Measurements from ENCODE around the gene NAGLU.

The NAGLU gene

DNA sequence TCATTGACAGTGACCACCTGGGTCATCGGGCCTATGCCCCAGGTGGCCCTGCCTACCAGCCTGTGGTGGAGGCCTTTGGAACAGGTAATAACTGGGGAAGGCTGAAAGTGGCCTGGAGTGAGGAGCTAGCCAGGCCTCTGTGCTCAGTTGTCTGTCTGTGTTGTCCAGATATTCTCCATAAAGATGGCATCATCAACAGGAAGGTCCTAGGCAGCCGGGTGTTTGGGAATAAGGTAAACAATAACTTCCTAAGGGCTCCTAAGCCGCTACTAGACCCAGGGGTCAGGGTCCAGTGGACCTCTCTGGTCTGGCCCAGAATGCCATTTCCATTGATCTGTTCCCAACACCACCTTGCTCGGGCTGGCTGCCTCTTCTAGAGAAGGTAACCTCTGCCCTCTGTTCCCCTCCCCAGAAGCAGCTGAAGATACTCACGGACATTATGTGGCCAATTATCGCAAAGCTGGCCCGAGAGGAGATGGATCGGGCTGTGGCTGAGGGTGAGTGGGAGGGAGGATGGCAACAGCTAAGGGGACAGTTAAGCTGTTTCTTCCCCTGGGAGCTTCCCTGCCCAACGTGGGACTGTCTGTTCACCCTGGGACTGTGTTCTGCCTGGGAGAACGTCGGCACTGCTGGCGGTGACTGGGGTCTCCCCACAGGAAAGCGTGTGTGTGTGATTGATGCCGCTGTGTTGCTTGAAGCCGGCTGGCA is 28.9 kb downstream of the NAGLU start:
- DNase-seq (ENCODE audit: low spot score), result no peak

DNA sequence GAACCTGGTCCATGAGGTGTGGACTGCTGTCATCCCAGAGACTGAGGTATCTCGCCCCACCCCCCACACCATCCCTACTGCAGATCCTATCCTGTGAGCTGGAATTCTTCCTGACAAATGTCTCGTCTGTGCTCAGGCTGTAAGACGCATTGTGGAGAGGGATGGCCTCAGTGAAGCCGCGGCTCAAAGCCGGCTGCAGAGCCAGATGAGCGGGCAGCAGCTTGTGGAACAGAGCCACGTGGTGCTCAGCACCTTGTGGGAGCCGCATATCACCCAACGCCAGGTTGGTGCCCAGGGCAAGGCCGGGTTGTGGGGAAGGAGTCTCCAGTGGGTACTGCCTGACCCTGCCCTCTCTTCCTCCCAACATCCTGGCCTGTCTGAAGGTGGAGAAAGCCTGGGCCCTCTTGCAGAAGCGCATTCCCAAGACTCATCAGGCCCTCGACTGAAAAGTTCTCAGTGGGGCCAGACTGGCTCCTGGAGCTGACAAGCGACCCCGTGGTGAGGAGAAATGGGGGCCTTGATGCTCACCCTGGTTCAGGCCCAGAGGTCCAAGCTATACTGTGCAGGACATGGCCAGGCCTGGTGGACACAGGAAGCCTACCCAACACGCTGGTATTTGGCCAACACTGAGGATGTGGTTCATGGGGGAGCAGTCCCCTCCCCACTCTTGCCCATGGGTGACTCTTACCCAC is 29.6 kb downstream of the NAGLU start:
- DNase-seq (ENCODE audit: low spot score), result no peak

DNA sequence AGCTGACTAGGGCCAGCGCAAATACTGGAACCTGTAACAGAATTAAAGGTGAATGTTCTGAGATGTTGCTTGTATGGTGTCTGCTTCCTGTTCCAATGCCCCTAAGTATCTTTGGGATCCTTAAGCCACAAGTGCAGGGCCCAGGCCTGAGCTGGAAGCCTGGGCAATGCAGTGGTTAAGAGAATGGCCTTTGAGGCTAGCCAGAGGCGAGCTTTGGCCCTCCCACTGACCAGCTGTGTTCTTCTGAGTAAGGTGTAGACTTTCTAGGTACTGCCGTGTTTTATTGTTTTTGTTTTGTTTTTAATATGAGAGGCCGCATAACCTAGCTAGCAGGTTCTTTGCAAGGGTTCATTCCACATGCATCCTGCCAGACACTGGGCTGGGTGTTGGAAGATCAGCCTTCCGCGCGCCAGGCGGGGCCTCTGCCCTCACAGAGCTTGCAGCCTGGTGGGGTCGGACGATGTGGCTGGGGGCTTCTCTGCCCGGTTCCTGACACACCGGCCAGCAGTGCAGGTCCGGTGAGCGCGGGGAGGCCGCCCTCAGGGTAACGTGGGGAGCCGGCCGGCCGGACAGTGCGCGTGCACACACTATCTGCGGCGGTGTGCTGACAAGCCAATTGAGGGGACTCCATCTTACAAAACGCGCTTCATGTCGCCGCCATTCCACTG is 30.3 kb downstream of the NAGLU start:
- no peak for DNase-seq (ENCODE audit: low spot score)

DNA sequence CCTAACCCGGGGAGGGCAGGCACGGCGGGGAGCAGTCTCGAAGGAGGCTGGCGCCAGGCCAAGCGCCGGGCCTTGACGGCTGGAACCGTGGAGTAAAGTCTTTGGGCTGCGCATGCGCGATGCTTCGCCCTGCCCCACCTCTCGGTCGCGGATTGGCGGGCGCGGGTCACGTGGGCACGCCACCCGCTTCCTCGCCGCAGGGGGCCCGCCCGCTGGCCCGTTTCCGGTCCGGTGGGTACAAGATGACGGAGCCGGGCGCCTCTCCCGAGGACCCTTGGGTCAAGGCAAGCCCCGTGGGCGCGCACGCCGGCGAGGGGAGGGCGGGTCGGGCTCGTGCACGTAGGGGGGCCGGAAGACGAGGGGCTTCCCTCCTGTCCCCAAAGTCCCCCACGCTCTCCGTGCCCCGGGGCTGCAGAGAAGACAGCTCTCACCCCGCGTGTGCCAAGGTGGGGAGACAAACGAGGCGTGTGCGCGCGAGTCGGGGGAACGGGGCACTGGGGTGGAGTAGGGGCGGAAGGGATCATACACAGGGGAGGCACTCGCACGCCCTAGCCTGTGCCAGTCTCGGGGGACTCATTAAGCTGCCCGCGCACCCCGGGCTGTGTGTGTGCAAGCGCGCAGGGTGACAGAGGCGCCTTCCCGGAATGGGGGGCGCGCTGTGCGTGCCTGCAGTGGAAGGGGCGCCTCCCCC is 31.0 kb downstream of the NAGLU start, which contains the start of gene MLX:
MLX (plus strand) TSS at position 218 of the 691 bp plus-strand sequence; CDS start at position 243, 25 bp downstream.
- DNase-seq (ENCODE audit: low spot score), result peak; percentile 95

GRCh38 chr17:42568341-42569111 is 32.5 kb downstream of the NAGLU start:
- DNase-seq (ENCODE audit: low spot score), result no peak

DNA sequence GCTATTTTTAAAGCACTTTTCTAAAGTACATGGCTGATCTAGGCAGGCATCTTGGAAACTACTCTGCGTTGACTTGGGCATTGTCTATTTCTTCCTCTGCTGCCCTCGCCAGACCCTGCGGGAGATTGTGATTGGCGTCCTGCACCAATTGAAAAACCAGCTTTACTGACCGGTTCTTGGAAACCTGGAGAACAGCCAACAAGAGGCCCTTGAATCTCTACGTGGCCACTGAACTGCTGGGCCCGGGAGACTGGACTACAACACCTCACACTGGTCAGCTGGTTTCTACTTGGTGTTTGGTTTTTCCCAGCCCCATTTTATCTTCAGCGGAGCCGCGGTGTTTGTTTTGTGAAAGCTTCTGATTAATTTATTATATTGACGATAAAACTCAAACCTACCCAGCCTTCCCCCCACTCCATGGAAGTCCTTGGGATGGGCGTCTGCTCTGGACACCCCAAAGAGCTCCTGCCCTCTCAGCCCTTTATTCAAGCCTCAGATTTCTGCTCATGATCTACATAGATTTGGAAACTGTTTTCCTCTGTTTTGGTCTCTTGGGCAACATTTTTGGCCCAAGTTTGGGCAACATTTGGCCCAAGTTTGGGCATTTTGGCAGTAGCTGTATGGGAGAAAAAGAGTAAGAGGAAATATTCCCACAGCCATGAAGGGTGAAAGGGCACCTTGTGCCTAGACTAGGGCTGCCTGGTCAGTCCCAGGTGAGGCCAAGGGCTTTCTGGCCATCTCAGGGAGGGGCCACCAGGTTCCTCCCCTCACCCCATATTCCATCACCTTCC is 35.6 kb downstream of the NAGLU start:
- DNase-seq (ENCODE audit: low spot score), result no peak

- DNase-seq (ENCODE audit: low spot score), result no peak
Observed at GRCh38 chr17:42573095-42573494, 37.1 kb downstream of the NAGLU start.

DNA sequence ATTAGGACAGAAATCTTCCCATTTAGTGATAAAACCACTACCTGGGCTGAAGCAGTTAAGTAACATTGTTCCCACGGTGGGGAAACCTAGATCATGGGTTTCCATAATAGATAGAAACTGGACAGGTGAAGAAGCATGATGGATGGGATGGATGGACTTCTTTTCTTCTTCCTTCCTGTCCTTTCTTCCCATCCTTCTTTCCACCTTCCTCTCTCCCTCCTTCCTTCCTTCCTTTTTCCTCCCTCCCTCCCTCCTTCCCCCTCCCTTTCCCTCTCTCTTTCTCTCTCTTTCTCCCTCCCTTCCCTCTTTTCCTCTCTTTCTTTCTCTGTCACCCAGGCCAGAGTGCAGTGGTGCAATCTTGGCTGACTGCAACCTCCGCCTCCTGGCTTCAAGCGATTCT is 38.4 kb downstream of the NAGLU start:
- DNase-seq (ENCODE audit: low spot score), result no peak

DNA sequence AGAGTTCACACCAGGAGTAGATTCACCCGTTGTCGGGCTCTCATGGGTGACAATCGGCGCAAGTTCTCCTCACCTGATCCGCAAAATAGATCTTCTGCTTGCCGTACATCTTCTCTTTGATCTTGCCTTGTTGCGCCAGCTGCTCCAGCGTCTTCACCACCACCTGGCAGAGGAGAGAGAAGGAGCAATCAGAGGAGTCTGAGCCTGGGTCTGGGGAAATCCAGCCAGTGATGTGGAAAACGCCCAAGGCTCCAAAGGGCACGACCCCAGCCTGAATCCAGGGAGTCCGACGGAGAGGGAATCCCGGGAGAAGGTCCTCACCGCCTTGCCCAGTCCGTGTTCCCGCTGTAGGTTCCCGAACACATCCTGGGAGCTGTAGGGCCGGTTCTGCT is 41.1 kb downstream of the NAGLU start:
- DNase-seq (ENCODE audit: low spot score), result no peak

DNA sequence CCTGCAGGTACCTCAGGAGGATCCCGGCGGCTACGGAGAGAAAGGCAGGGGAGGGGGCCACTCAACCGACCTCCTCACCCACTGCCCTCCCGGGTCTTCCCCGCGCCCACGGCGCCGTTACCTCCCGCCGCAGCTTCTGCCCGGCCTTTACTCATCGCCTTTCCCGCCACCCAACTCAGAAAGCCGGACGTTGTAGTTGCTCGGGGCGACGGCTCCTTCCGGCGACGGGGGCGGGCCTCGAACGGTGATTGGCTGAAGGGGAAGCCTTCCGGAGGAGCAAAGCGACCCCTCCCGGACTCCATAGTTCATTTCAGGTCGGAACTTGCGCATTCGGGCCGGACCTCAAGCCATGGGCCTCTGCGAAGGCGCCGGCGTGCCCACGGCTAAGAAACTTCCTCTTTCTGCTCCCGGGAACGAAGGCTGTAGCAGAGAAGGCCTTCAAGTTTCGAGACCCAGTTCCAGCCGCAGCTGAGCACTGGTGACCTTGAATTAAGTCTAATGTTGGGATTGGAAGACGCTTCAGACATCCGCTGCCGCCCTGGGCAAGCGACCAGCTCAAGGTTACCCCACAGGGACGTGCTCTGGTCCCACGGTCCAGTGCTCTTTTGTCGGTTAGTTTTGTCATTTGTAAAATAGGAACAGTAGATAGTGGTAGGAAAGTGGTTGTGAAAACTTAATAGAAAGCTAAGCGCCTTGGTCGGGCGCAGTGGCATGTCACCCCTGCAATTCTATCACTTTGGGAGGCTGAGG is 41.7 kb downstream of the NAGLU start, which contains the start of gene PSMC3IP:
PSMC3IP (minus strand) TSS at position 198 of the 750 bp plus-strand sequence; CDS start at position 155, 43 bp downstream.
- DNase-seq (ENCODE audit: low spot score), result peak; percentile 97

GRCh38 chr17:42578282-42578869 is 42.3 kb downstream of the NAGLU start:
- peak; percentile 72 for DNase-seq (ENCODE audit: low spot score)

DNA sequence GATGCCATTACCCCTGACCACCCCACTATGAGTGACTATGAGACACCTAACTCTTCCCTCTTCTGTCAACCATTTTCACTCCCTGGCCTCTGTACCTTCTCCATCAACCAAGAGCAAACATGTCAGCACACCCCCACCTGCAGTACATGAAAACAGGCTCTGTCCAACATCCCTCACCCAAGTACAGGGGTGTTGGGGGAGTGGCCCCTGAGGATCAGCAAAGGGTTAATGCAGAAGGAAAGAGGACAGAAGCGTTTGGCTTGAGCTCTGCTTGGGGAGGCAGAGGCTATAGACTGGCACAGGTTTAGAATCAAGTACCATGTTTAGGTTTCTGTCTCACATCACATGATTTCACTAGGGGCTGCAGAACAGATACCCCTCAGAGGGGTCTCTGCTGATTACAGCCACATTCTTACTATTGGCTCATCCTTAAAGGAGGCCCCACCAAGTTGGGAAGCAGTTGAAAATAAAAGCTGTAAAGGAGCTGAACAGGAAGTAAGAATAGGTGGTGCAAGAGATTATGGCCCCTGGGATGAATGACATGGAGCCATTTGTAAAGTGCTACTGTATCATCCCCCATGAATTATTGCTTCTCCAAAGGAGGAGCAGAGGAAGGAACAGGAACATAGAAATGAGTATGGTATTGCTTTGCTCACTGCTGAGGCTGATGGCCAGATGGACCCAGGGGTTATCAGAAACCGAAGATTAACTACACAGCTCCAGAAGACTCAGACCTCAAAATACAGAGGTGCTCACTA is 43.9 kb downstream of the NAGLU start:
- DNase-seq (ENCODE audit: low spot score), result no peak

- DNase-seq (ENCODE audit: low spot score), result no peak
Observed at GRCh38 chr17:42581744-42582270, 45.8 kb downstream of the NAGLU start.

DNA sequence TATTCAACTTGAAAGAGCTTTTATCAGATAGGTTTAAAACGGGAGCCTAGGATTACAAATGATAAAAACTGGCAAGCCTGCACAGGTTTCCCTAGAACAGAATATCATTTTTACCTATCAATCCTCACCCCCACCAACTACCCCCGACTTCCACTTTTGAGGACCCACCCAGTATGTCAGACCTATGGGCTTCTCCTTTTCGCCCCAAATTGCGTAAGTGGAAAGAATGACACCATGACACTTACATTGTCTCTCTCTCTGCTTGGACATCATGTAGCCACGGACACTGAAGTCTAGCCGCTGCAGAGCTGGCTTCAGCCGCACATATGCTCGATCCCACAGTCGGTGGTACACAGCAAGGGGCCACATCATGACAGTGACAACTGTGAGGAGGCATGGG is 48.8 kb downstream of the NAGLU start:
- DNase-seq (ENCODE audit: low spot score), result no peak

- no peak for DNase-seq (ENCODE audit: low spot score)
Observed at GRCh38 chr17:42585353-42585752, 49.3 kb downstream of the NAGLU start.

GRCh38 chr17:42586514-42587230 is 50.6 kb downstream of the NAGLU start:
- no peak for DNase-seq (ENCODE audit: low spot score)

GRCh38 chr17:42590886-42591285 is 54.8 kb downstream of the NAGLU start:
- no peak for DNase-seq (ENCODE audit: low spot score)

DNA sequence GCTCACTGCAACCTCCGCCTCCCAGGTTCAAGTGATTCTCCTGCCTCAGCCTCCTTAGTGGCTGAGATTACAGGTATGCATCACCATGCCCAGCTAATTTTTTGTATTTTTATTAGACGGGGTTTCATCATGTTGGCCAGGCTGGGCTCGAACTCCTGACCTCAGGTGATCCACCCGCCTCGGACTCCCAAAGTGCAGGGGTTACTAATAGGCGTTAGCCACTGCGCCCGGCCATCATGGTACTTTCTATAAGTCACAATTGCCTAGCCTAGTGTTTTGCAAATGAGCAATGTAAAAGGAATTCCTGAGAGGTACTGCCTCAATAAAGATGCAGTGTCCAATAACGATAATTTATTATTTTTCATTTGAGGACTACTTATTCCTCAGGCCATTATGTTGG is 55.4 kb downstream of the NAGLU start:
- DNase-seq (ENCODE audit: low spot score), result no peak

All from activated CD4-positive, alpha-beta T cell treated with anti-CD3 and anti-CD28 coated beads, Interleukin-2, Interleukin-4, amounts not matched to agents 100 ng/mL and 50 ng/mL, durations not matched to agents 16 hours and 8 hours (primary cell).